Hypothalamus (tissue), 51 donors: ENCODE results near the gene TTLL3.
A peak's percentile ranks its signal among the peaks of the same experiment; 100 is the strongest.

Experiments used
- DNase-seq, 51 donors: peaks; one replicate each; lab custom pipeline; 2025; lab: John Stamatoyannopoulos, UW

The TTLL3 gene

DNA sequence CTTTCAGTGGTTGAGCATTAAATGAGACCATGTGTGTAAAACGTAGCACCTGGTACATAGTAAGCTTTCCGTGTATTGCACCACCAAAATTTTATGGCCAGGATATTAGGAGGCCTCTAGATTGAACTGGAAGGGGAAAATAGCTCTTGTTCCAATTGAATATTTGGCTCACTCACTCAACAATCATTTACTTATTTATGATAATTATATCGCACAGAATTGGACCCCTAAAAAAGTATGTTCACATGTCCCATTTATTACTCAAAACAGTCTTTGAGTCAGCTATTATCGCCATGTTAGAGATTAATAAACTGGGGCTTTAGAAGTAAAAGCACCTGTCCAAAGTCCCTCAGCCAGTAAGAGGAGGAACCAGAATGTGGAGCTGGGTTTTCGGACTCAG, 5.1 kb upstream of the TTLL3 start:
- no peak for DNase-seq

DNA sequence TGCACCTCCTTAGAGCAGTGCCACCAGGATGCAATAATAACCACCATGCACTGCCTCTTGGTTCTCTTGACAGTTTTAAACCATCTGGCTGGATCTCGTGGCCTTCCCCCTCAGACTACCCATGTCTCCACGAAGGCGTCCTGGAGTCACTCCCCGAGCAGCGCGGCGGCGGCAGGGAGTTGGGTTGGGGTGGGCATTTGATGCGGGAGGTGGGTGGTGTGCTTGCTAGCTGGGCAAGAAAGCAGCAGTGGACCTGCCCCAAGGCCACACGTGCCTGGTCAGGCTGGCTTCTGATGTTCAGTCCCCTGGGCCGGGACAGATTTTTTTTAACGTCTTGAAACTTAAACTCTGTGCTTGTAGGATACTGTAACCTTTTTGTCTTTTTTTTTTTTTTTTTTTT, 3.9 kb upstream of the TTLL3 start:
- no peak for DNase-seq

DNA sequence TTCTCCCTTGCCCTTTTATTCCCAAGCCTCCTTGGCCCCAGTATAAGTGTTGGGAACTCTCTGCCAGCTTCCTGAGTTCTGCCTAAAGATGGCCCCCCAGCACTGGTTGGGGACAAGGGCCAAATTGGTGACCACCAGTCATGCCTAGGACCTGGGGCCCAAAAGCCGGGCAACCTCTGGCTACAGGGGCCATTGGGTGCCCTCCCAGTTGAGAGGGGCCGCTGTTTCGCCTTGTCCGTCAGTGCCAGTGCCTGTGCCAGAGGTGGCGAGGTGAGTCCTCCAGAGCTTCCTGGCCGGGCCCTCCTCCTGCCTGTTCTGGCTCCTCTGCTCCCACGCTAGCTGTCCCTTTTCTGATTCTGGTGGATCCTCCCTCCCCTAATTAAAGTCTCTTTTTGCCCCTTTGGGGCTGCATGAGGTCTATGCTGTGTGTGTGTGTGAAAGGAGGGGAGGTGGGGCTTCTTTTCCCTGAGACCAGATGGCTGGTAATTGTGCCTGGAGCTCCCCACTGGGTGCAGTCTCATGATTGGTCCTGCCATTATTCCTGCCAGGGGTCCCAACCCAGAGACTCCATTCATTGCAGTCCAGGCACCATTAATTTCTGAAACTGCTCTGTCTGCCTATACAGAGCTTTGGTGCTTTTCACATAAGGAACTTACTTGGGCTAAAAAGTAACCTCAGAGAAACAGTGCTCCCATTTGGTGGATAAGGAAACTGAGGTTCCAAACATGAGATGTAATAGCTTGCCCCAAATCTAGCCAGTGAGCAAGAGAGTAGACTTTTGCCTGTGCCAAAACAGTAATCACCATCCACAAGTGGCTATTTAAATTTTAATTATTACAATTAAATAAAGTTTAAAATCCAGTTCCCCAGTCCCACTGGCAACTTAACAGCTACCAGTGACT, 3.1 kb upstream of the TTLL3 start:
- no peak for DNase-seq

DNA sequence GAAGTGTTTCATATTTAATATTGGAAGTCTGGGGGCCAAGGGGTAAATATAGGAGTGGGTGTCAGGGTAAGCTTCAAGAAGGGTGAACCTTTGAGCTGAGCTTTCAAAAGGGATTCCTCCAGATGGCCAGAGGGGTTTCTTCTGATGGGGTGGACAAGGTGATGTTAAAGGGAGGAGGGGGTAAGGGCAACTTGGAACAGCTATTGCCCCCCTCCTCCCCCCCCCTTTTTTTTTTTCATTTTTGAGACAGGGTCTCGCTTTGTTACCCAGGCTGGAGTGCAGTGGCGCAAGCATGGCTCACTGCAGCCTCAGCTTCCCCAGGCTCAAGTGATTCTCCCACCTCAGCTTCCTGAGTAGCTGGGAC, 2.1 kb upstream of the TTLL3 start:
- no peak for DNase-seq

DNA sequence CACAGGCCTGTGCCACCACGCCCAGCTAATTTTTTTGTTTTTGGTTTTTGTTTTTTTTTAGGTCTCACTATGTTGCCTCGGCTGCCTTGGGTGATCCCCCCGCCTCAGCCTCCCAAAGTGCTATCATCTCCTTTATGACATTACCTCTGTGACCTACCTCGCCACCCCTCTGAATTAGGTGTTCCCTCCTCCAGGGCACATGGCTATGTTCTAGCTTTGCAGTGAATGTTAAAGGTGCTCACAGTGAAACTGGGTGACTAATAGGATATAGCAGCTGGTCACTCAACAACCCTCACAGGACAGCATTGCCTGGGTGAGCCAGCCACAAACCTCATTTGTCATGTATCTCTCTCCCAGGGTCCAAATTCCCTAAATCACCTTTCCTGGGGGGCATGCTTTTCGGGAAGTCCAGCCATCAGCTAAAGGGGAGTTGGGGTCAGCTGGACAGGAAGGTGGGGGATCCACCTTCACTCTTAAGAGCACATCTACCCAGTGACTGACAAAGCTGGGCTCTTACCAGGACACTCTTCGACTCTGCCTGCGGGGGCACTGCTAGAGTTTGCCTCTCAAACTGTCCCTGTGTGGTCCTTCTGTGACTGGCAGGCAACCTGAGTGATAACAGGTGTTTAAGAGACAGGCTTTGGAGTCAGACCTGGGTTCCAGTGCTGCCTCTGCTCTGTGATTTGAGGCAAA, 1.6 kb upstream of the TTLL3 start:
- no peak for DNase-seq

DNA sequence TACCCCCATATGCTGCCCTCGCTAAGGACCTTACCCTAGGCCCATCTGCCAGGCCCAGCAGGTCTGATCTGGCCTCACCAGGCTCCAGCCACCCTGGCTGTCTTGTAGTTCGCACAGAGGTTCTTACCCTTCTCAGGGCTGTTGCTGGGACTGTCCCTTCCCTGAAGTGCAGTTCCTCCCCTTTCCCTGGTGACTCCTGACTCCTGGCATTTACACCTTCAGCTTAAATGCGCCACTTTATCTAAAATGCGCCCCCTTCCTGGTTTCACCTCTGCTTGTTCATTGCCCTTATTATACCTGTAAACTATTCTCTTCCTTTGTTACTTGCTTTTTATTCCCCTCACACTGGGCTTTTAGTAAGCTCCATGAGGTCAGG, 835 bp upstream of the TTLL3 start:
- no peak for DNase-seq

DNA sequence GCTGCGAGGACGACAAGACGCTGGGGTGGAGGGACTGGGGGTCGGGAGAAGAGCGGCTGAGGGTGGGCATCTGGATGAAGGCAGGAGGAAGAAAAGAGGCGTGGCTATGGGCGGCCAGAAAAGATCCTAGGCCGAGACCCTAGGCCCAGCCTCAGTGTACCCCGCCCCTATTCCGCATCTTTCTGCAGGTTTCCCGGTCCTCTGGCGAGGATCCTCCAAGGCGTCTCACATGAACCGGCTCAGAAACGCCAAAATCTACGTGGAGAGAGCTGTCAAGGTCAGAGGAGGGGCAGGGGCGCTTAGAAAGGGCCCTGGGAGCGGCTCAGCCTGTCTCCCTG, 340 bp downstream of the TTLL3 start:
- peak in 2 of 51 donors; percentile 39 to 57 for DNase-seq

DNA sequence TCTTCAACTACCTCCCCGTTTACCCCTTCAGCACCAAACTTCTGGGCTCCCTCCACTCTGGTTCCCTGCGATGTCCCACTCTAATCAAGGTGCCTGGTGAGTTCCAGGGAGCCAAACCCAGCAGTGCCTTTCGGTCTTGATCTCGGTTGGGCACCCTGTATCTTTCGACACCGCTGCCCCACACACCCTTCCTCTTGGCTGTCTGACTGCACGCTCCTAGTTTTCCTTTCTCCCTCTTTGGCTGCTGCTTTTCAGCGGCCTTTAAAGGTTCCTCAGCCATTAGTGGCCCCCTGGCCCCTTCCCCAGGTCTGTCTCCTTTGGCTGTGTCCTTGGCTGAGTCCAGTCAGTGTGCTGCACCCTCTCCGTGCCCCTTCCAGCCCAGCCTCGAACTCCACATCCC, 784 bp downstream of the TTLL3 start:
- peak in 3 of 51 donors; percentile 8 to 15 (median 12) for DNase-seq

DNA sequence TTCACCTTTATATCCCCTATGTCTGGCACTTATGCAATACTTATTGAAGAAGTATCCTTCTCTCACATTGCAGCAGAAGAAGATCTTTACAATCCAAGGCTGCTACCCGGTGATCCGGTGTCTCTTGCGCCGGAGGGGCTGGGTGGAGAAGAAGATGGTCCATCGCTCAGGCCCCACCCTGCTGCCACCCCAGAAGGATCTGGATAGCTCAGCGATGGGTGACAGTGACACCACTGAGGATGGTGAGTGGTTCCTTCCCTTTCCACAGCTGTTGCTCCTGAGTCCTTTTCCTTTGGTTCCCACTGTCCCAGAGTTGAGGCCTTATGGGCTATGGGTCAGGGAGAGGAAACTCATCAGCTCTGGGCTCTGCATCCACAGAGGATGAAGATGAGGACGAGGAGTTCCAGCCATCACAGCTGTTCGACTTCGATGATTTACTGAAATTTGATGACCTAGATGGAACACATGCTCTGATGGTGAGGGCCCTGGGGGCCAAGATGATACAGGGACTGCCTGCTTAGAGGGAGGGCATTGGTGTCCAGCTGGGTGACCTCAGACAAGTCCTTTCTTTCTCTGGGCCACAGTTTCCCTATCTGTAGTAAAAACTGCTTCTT, 2.9 kb downstream of the TTLL3 start:
- DNase-seq = no peak

DNA sequence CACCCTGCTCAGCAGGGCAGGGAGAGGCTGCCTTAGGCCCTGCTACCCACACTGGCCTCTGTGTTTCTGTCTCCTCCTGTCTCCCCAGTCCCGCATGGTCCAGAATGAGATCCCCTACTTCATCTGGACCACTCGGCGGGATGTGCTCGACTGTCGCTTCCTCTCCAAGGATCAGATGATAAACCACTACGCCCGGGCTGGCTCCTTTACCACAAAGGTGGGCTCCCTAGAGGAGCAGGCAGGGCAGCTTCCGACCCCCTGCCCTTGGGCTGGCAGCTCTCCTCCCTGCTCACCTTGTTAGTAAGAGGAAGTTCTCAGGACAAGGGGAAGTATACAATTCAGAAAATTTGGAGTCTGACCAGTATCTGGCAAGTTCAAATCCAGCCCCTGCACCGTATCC, 5.9 kb downstream of the TTLL3 start:
- DNase-seq = no peak

DNA sequence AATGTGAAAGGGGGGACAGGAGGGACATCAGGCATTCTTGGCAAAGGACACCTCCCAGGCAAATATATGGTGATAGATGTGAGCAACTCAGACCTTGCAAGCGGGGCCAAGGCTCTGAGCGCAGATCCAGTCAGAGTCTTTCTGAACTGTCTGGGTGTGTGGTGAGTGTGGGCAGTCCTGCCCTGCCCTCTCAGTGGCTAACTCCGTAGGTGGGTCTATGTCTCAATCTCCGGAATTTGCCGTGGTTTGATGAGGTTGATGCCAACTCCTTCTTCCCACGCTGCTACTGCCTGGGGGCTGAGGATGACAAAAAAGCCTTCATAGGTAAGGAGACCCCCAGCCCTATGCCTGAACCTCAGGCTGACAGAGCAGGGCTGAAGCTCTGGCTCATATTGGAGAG, 7.4 kb downstream of the TTLL3 start:
- DNase-seq = no peak

DNA sequence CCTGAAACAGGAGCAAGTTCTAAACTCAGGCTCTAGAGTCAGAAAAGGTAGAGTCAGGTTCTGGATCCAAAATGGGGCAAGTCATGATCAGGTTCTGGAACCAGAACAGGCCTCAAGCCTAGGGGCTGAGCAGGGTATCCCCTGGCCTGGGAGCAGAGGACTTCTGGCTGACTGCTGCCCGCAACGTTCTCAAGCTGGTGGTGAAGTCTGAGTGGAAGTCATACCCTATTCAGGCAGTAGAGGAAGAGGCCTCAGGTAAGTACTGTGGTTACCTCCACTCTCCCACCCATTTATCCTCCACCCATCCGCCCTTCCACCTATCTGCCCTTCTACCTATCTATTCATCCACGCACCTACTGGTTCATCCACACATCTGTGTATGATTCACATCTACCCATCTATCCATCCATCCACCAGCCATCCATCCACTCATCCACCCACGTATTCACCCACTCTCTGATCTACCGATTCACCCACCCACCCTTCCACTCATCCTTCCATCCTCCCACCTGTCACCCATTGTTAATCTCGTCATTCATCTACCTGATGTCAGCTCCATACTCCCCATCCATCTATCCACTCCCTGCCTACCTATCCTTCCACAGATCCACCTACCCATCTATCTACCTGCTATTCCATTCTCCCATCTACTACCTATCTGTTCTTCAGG, 8.7 kb downstream of the TTLL3 start:
- DNase-seq = no peak

DNA sequence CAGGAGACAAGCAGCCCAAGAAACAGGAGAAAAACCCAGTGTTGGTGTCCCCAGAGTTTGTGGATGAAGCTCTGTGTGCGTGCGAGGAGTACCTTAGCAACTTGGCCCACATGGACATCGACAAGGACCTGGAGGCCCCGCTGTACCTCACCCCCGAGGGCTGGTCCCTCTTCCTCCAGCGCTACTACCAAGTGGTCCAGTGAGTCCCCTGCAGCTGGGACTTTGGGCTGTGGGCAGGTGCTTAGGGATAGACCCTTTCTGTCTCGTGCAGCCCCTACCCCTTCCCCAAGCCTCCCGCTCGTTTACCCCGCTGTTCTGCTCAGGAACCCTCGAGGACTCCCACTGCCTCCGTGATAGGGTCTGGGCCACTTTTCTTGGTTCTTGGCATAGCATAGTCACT, 10.5 kb downstream of the TTLL3 start:
- no peak for DNase-seq

DNA sequence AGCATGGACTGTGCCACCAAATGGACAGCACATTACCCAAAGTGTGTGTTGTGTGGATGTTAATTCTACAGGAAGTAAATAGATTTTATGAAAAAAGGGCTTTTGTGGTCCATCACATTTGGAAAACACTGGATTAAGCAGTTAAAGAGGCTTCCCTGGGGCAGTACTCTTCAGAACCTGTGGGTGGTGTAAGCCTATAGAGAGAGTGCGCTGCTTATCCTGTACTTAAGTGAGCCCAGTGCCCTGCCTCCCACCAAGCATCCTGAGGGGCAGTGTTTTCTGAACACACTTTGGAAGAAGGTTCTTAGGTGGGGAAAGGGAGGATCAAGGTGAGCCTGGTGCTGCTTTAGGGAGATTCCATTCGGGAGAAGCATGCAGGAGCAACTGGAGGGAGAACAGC, 10.9 kb downstream of the TTLL3 start:
- DNase-seq = no peak

DNA sequence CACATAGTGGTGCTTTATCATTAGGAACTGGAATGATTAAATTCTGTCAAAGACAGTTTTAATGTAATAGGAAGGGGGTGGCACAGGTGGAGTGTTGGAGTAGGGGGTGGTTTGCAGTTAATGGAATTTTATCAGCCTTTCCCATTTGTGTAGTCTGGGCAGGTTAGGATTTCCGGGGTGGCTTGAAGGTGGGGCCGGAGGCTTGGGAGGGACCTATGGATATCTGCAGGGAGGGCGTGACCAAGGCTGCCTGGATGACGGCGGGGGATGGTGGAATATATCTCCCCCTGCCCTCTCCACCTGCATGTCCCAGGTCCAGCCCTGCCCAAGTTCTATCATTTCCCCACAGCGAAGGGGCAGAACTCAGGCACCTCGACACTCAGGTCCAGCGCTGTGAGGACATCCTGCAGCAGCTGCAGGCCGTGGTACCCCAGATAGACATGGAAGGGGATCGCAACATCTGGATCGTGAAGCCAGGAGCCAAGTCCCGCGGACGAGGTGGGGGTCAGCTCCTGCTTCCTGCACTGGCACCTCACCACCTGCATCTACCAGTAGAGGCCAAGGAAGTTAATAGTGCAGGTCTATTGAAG, 15.5 kb downstream of the TTLL3 start:
- no peak for DNase-seq

DNA sequence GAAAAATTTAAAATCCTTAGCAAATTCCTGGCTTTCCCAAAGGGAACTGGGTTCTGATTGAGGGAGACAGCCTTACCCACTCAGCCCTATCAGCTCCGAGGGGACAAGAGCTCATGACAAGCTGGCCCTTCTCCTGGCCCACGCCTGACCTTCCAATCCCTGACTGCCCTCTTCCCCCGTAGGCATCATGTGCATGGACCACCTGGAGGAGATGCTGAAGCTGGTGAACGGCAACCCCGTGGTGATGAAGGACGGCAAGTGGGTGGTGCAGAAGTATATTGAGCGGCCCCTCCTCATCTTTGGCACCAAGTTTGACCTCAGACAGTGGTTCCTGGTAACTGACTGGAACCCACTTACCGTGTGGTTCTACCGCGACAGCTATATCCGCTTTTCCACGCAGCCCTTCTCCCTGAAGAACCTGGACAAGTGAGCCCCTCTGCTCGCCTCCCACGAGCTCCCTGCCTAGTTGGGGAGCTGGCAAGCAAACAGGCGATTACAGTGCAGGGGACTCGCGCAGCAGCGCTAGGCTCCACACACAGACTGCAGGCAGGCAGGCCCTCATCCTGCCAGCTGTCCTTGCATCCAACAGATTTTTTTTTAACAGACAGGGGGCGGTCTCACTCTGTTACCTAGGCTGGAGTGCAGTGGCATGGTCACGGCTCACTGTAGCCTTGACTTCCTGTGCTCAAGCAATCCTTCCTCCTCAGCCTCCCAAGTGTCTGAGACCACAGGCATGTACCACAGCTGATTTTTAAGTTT, 16.9 kb downstream of the TTLL3 start:
- no peak for DNase-seq

DNA sequence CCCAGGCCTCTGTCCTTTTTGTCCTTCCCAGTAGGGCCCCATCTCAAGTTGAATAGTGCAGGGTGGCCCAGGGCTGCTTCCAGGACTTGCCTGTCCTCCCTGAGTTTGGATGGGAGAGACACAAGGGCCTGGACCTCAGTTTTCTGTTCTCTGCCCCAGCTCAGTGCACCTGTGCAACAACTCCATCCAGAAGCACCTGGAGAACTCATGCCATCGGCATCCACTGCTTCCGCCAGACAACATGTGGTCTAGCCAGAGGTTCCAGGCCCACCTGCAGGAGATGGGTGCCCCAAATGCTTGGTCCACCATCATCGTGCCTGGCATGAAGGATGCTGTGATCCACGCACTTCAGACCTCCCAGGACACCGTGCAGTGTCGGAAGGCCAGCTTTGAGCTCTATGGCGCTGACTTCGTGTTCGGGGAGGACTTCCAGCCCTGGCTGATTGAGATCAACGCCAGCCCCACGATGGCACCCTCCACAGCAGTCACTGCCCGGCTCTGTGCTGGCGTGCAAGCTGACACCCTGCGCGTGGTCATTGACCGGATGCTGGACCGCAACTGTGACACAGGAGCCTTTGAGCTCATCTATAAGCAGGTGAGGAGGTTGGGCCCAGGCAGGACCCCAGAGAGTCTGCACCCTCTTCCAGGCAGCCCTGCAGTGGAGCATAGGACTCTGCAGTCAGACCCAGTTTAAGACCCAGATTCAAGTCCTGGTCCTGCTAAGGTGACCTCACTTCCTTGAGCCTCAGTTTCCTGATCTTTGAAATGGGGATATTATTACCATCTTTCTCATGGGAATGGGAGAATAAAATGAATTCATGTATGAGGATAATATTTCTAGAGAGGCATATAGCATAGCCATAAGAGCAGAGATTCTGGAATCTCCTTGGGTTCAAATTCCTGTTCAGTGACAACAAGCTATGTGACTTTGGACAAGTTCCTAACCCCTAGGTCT, 19.0 kb downstream of the TTLL3 start:
- no peak for DNase-seq

DNA sequence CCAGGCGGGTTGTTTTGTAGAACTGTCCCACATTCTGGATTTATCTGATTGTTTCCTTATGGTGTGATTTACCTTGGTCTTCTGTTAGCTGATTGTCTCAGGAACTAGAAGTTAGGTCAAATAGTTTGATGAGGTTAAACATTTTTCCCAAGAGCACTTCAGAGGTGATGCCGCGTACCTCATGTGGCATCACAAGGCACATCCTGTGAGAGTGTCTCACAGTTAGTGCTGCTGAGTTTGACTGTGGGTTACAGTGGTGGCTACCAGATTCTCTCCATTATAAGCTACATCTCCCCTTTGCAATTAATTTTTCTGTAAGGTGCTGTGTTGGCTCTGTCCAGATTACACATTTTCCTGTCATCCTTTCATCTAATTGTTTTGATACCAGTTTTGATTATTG, 21.2 kb downstream of the TTLL3 start:
- DNase-seq = no peak

DNA sequence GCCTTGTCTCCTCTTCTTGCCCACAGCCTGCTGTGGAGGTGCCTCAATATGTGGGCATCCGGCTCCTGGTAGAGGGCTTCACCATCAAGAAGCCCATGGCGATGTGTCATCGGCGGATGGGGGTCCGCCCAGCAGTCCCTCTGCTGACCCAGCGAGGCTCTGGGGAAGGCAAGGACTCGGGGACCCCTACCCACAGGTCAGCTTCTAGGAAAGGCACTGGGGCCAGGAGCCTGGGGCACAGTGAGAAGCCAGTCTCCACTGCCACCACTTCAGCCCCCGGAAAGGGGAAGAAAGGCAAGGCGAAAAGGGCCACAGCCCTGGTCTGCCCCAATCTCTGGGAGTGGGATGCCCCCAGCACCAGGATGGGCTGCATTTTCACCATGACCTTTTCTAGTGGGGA, 23.0 kb downstream of the TTLL3 start:
- no peak for DNase-seq
